Fibroblast of skin of left quadriceps (primary cell): Measurements from ENCODE around the gene PNCK.

Source experiments
- DNase-seq, 2 experiments: peaks; one replicate each; pipeline ENCODE4 v3.0.0-alpha.2; 2013; ENCODE audit warnings: low read depth in 2 of 2

Gene PNCK

GRCh38 chrX:153628665-153629064 is 44.9 kb downstream of the PNCK start:
- no peak for DNase-seq

- DNase-seq = no peak
These were observed 45.5 kb downstream of the PNCK start for GRCh38 chrX:153628129-153628528.

- no peak for DNase-seq
These were observed 45.9 kb downstream of the PNCK start for GRCh38 chrX:153627675-153628111.

GRCh38 chrX:153626863-153627674 is 46.5 kb downstream of the PNCK start:
- no peak for DNase-seq

GRCh38 chrX:153626025-153626633 is 47.5 kb downstream of the PNCK start:
- no peak for DNase-seq

- no peak for DNase-seq
These were observed 48.2 kb downstream of the PNCK start for GRCh38 chrX:153625271-153626024.

- no peak for DNase-seq
These were observed 49.2 kb downstream of the PNCK start for GRCh38 chrX:153624196-153625091.

- DNase-seq = no peak
These were observed 50.1 kb downstream of the PNCK start for GRCh38 chrX:153623310-153624029.

- DNase-seq = no peak
These were observed 50.8 kb downstream of the PNCK start for GRCh38 chrX:153622661-153623309.

- no peak for DNase-seq
These were observed 51.5 kb downstream of the PNCK start for GRCh38 chrX:153621949-153622598.

GRCh38 chrX:153620576-153620975 is 53.0 kb downstream of the PNCK start:
- no peak for DNase-seq
